Smooth muscle cell (in vitro differentiated cells): ENCODE data around the gene MPP1. TPM values are rescaled to one million over a fixed set of nuclear protein-coding genes. Genes with fewer than 3 reads are reported as not detected.

Experiments used
- DNase-seq: peaks from one replicate; lab custom pipeline; 2025; ENCODE audit not compliant: unreplicated experiment; lab: John Stamatoyannopoulos, UW
- H2AFZ ChIP-seq: fragments of 200-600 bp; sonication (generic); 2 replicates; pipeline ENCODE4 v1.6.0; 2016; ENCODE audit warnings: antibody characterized with exemption, low read depth, mild to moderate bottlenecking
- H3F3A ChIP-seq: fragments of 200-600 bp; sonication (generic); 2 replicates; pipeline ENCODE4 v1.6.0; 2017; ENCODE audit warnings: antibody characterized with exemption, low read depth
- H3K27ac ChIP-seq: fragments of 200-600 bp; sonication (generic); 2 replicates; pipeline ENCODE4 v1.5.1; 2016; ENCODE audit warnings: low read depth, mild to moderate bottlenecking
- H3K27me3 ChIP-seq: fragments of 200-600 bp; sonication (generic); 2 replicates; pipeline ENCODE4 v1.6.1; 2016; ENCODE audit warnings: low read depth, mild to moderate bottlenecking
- H3K36me3 ChIP-seq: fragments of 200-600 bp; sonication (generic); 2 replicates; pipeline ENCODE4 v1.5.1; 2016; ENCODE audit warnings: low read depth
- H3K4me1 ChIP-seq: fragments of 200-600 bp; sonication (generic); 2 replicates; pipeline ENCODE4 v1.5.1; 2016; ENCODE audit warnings: low read depth
- H3K4me2 ChIP-seq: fragments of 200-600 bp; sonication (generic); 2 replicates; pipeline ENCODE4 v1.6.0; 2016; ENCODE audit warnings: mild to moderate bottlenecking
- H3K4me3 ChIP-seq: fragments of 200-600 bp; sonication (generic); 2 replicates; pipeline ENCODE4 v1.5.1; 2016; ENCODE audit warnings: mild to moderate bottlenecking
- H3K79me2 ChIP-seq: fragments of 200-600 bp; sonication (generic); 2 replicates; pipeline ENCODE4 v1.6.0; 2016; ENCODE audit warnings: low read depth, mild to moderate bottlenecking
- H3K9ac ChIP-seq: fragments of 200-600 bp; sonication (generic); 2 replicates; pipeline ENCODE4 v1.6.0; 2016; ENCODE audit warnings: low read depth
- H3K9me3 ChIP-seq: fragments of 200-600 bp; sonication (generic); replicated peaks from 2 replicates; pipeline ENCODE4 v1.5.1; 2016; ENCODE audit warnings: low read depth
- H4K20me1 ChIP-seq: fragments of 200-600 bp; sonication (generic); 2 replicates; pipeline ENCODE4 v1.6.0; 2016; ENCODE audit warnings: low read depth
- CTCF ChIP-seq: fragments of 200-600 bp; sonication (generic); IDR thresholded peaks from 2 replicates; pipeline ENCODE4 v1.5.1; 2017; ENCODE audit warnings: borderline replicate concordance, mild to moderate bottlenecking, antibody characterized with exemption; ENCODE audit not compliant: insufficient read depth, poor library complexity, severe bottlenecking
- WGBS: methylation state at CpG from one replicate; pipeline ENCODE4 v1.1.7; 2016; ENCODE audit warnings: low lambda C conversion rate; 5-methylcytosine and 5-hydroxymethylcytosine counted together
- polyA plus RNA-seq: library from polyadenylated mRNA; unstranded; fragments of >200 nt; fragmentation: Nextera tagmentation; extraction: Ambion mirVana; gene quantifications from 2 replicates; pipeline ENCODE4 v1.2.1, GENCODE V29; 2016
- total RNA-seq: library from RNA; depleted of rRNA; stranded (reverse); fragments of >200 nt; gene quantifications from 2 replicates; pipeline ENCODE4 v1.2.3, GENCODE V29; 2014

The MPP1 gene
- total and polyA plus RNA-seq, 2 experiments from 2014 or later = 15.1 to 17.5 TPM

GRCh38 chrX:154779261-154779660 lies 26.0 kb downstream of the MPP1 start:
- Histone ChIP-seq H4K20me1 (no peaks in the 10 kb centered on the region), H3F3A (no peaks in the 10 kb centered on the region), H3K36me3 (no peaks in the 10 kb centered on the region), H3K4me3 (no peak overlapping the region), H3K9me3 (no peaks in the 10 kb centered on the region), H3K27ac (no peak overlapping the region), H3K27me3 (no peaks in the 10 kb centered on the region), H3K9ac (no peak overlapping the region), H3K4me2 (no peak overlapping the region), H2AFZ (no peak overlapping the region), H3K79me2 (no peaks in the 10 kb centered on the region), H3K4me1 (no peaks in the 10 kb centered on the region)
- DNase-seq = no peak
- 81% methylated on average over 4 of the region's 4 CpGs for WGBS
- no peak for TF ChIP-seq CTCF

GRCh38 chrX:154776753-154777152 lies 28.5 kb downstream of the MPP1 start:
- no peak overlapping the region for H2AFZ ChIP-seq
- H3K27ac ChIP-seq = no peak overlapping the region
- H3K9ac ChIP-seq = no peak overlapping the region
- peaks cover 5% of the 10 kb centered on the region for H3K36me3 ChIP-seq
- H3K9me3 ChIP-seq = no peaks in the 10 kb centered on the region
- TF ChIP-seq CTCF = no peak
- no peaks in the 10 kb centered on the region for H3K27me3 ChIP-seq
- H3K79me2 ChIP-seq = no peaks in the 10 kb centered on the region
- no peaks in the 10 kb centered on the region for H3K4me1 ChIP-seq
- H3K4me2 ChIP-seq = no peak overlapping the region
- no peak for DNase-seq
- no peaks in the 10 kb centered on the region for H3F3A ChIP-seq
- 85% methylated on average over 2 of the region's 2 CpGs for WGBS
- H4K20me1 ChIP-seq = no peaks in the 10 kb centered on the region
- no peak overlapping the region for H3K4me3 ChIP-seq

- Histone ChIP-seq H3K9me3 (no peaks in the 10 kb centered on the region), H3K9ac (no peak overlapping the region), H3K36me3 (peaks cover 5% of the 10 kb centered on the region), H3K4me1 (no peaks in the 10 kb centered on the region), H4K20me1 (no peaks in the 10 kb centered on the region), H3K4me3 (no peak overlapping the region), H2AFZ (no peak overlapping the region), H3K4me2 (no peak overlapping the region), H3K79me2 (no peaks in the 10 kb centered on the region), H3K27me3 (no peaks in the 10 kb centered on the region), H3F3A (no peaks in the 10 kb centered on the region), H3K27ac (no peak overlapping the region)
- 76% methylated on average over 15 of the region's 15 CpGs for WGBS
- no peak for TF ChIP-seq CTCF
- DNase-seq = no peak
These were observed 29.6 kb downstream of the MPP1 start for GRCh38 chrX:154775419-154776349.
